ENCODE results near the gene GRIN1.
"Not testable (repeated sequence)": the region's sequence is repeated elsewhere in the genome, so short reads cannot be mapped to it uniquely, and the experiment has no call there.

- not testable (repeated sequence) for TF ChIP-seq EZH2, CTCF (IDR thresholded peaks at IDR 0.05)
Measured at GRCh38 chr9:137121927-137122795, 16.8 kb upstream of the GRIN1 start.
